GM12801 (cell line): ENCODE results near the gene ZFAND3.

ENCODE experiments used
- CTCF ChIP-seq: IDR thresholded peaks from one replicate; pipeline ENCODE4 v1.5.1; 2011; ENCODE audit warnings: control low read depth; ENCODE audit not compliant: insufficient read length; ENCODE audit errors: extremely low read depth

Gene ZFAND3

GRCh38 chr6:38141085-38141484 lies 321.6 kb downstream of the ZFAND3 start:
- no peak for TF ChIP-seq CTCF

DNA sequence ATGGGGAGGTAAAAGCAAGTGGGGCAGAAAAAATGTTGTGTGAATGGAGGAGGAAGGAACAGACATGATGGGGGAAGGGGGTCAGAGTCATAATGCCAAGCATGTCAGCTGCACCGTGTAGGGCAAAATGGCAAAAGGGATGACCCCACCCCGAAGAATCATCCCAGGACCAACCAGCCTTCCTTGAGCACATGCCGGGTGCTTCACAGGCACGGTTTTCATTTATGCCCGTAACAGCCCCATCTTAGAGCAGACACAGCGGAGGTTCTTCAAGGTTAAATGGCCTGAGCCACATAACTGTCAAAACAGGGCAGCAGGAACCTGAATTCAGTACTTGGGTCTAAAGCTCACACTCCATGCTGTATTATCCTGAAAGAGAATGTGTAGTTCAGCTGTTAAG lies 322.2 kb downstream of the ZFAND3 start:
- TF ChIP-seq CTCF: no peak

GRCh38 chr6:38142178-38142902 lies 322.8 kb downstream of the ZFAND3 start:
- no peak for TF ChIP-seq CTCF

- TF ChIP-seq CTCF: no peak
Observed at GRCh38 chr6:38143191-38144150, 323.9 kb downstream of the ZFAND3 start.

- no peak for TF ChIP-seq CTCF
Observed at GRCh38 chr6:38144365-38144945, 324.9 kb downstream of the ZFAND3 start.

- TF ChIP-seq CTCF: no peak
Observed at GRCh38 chr6:38146021-38146733, 326.6 kb downstream of the ZFAND3 start.

DNA sequence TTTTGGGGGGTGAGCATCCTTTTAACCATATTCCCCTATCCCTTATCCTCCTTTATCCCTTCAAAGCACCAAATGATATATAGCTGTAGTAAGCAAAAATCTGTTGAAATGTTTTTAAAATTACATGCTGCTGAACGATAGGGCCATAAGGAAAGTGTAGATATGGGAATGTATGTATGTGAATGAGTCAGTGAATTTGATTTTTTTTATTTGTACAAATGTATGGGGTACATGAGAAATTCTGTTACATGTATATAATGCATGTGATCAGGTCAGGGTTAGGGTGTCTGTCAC lies 327.2 kb downstream of the ZFAND3 start:
- TF ChIP-seq CTCF: no peak
